AG10803 (cell line): ENCODE data around the gene GCN1.

ENCODE experiments used
- DNase-seq: peaks from one replicate; pipeline ENCODE4 v3.0.0; 2010; ENCODE audit warnings: low read depth
- H3K4me3 ChIP-seq: 2 replicates; pipeline ENCODE4 v1.5.1; 2011; ENCODE audit warnings: mild to moderate bottlenecking, low read length, control low read depth
- TF ChIP-seq, protein P1 (sequence below): conservative IDR thresholded peaks from 2 replicates; pipeline ENCODE4 v1.5.1; 2011; ENCODE audit warnings: mild to moderate bottlenecking, low read length, control low read depth, inconsistent platforms

Gene GCN1

DNA sequence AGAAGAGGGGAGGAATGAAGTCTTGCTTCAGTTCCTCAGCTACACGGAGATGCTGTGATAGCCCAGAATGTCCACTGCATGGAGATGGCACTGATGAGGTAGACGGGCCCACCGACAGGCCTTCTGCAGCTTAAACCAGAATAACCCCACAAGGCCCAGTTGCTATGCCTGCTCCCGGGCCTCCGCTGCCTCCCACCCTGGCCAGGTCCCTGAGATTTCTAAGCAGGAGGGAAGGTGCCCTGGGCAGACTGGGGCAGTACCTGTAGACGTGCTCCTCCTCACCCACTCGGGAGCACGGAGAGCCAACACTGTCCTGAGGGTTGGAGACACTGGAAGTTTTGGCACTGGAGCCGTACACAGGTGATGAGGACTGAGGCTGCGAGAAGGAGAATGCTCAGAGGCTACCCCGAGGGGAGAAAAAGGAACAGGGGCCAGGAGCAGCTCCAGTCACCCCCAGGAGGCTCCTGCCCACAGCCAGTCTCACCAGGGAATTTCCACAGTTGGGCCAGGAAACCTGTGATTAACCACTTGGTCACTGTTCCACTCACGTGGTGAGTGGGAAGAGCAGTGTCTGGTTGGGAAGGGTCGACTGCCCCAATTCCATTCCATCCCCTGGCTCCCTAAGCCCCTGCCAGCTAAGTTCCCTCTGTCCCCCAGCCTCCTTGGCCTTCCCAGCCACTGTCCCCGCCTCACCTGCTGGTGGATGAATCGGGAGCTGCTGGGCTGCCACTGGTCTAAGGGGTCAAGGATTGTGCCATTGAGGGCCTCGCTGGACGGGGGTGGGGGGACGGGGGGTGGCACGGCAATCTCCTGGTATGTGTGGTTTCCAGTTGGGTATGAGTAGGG is 29.2 kb upstream of the GCN1 start:
- TF ChIP-seq, protein P1, sequence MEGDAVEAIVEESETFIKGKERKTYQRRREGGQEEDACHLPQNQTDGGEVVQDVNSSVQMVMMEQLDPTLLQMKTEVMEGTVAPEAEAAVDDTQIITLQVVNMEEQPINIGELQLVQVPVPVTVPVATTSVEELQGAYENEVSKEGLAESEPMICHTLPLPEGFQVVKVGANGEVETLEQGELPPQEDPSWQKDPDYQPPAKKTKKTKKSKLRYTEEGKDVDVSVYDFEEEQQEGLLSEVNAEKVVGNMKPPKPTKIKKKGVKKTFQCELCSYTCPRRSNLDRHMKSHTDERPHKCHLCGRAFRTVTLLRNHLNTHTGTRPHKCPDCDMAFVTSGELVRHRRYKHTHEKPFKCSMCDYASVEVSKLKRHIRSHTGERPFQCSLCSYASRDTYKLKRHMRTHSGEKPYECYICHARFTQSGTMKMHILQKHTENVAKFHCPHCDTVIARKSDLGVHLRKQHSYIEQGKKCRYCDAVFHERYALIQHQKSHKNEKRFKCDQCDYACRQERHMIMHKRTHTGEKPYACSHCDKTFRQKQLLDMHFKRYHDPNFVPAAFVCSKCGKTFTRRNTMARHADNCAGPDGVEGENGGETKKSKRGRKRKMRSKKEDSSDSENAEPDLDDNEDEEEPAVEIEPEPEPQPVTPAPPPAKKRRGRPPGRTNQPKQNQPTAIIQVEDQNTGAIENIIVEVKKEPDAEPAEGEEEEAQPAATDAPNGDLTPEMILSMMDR, result no peak
- DNase-seq, result no peak

DNA sequence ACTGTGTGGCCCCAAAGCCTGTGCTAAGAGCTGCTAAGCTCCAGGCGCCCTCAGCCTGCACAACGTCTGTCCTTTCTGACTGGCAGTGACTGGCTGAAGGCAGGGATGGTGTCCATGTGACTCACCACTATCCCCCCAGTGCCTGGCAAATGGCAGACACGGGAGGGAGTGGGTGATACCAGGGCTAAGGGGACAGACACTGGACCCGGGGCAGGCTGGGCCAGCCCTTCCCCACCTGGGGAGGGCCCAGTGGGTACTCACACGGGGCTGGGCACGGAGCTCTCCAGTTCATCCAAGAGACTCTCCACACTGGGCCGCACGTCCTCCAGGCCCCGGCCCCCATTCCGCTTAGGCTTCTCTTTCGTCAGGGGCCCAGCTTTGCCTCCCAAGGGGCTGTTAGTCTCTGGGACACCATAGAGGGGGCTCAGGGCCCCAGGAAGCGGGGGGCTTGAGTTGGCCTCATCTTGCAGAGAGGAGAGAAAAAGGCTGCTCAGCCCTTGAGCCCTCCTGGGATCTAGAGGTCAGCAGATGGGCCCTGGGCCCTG is 27.8 kb upstream of the GCN1 start:
- TF ChIP-seq, protein P1, result no peak

More for the DNA sequence above, 29.2 kb upstream of the GCN1 start:
- H3K4me3 ChIP-seq, result no peak overlapping the region

GRCh38 chr12:120221576-120221900 is 27.0 kb upstream of the GCN1 start:
- H3K4me3 ChIP-seq, result no peak overlapping the region
- DNase-seq, result no peak
- TF ChIP-seq, protein P1, result no peak

More for the DNA sequence above, 27.8 kb upstream of the GCN1 start:
- no peak for DNase-seq
- H3K4me3 ChIP-seq, result no peak overlapping the region

- H3K4me3 ChIP-seq, result no peak overlapping the region
- TF ChIP-seq, protein P1, result no peak
- DNase-seq, result no peak
Observed at GRCh38 chr12:120220838-120221575, 26.5 kb upstream of the GCN1 start.

GRCh38 chr12:120218680-120219606 is 24.4 kb upstream of the GCN1 start:
- H3K4me3 ChIP-seq, result no peak overlapping the region
- no peak for DNase-seq
- TF ChIP-seq, protein P1, result no peak

- TF ChIP-seq, protein P1, result no peak
- H3K4me3 ChIP-seq, result no peak overlapping the region
- no peak for DNase-seq
Observed at GRCh38 chr12:120216742-120217605, 22.5 kb upstream of the GCN1 start.
